NB4 (cell line): Measurements from ENCODE around the gene PDE6H.

Source experiments
- CTCF ChIP-seq: IDR thresholded peaks from one replicate; pipeline ENCODE4 v1.5.1; 2012; ENCODE audit warnings: low read depth, low read length
- MAX ChIP-seq: IDR thresholded peaks from 2 replicates; pipeline ENCODE4 v1.6.1; 2011; ENCODE audit warnings: low read depth, low read length
- POLR2A ChIP-seq: IDR thresholded peaks from 2 replicates; pipeline ENCODE4 v1.6.1; 2011; ENCODE audit warnings: mild to moderate bottlenecking; ENCODE audit not compliant: insufficient read length; ENCODE audit errors: extremely low read depth

GRCh38 chr12:14997998-14998397 lies 25.2 kb downstream of the PDE6H start:
- TF ChIP-seq CTCF (no peak), POLR2A (no peak), MAX (no peak)
